Measurements from ENCODE around the gene PTPRA. TPM values are rescaled to one million over a fixed set of nuclear protein-coding genes. Genes with fewer than 3 reads are reported as not detected.
A peak's percentile ranks its signal among the peaks of the same experiment; 100 is the strongest.

PTPRA gene
- total and polyA plus RNA-seq, 9 of the 15 experiments (the other 6 are each of a cell fraction or from before 2014, with no cell fraction given) = 3.4 to 80.5 (median 28.0) TPM

- TF ChIP-seq PHF8 (IDR thresholded peaks at IDR 0.05; ENCODE audit: borderline replicate concordance, low read length) = 0 out of 2 replicates have a peak, but pooled peaks have one; percentile 19
- TF ChIP-seq LCOR (CRISPR knock-in tag; IDR thresholded peaks at IDR 0.05) = 0 out of 2 replicates have a peak, but pooled peaks have one; percentile 40
- peak; percentile 84 for TF ChIP-seq LEF1 (IDR thresholded peaks at IDR 0.05)
- peak; percentile 51 for TF ChIP-seq NFRKB (IDR thresholded peaks at IDR 0.05; ENCODE audit: low read depth)
- TF ChIP-seq SP1 (CRISPR knock-in tag; IDR thresholded peaks at IDR 0.05) = peak; percentile 59; the same call in 1 of the 2 replicates
- 0 out of 2 replicates have a peak, but pooled peaks have one; percentile 46 for TF ChIP-seq POLR2AphosphoS5 (IDR thresholded peaks at IDR 0.05; ENCODE audit: control insufficient read depth, insufficient read depth, low read depth, low read length)
- TF ChIP-seq MEIS2 (IDR thresholded peaks at IDR 0.05; ENCODE audit: partially characterized antibody) = peak; percentile 75
- TF ChIP-seq NFE2 (IDR thresholded peaks at IDR 0.05; ENCODE audit: low read depth) = peak; percentile 88
- no peak for TF ChIP-seq ZZZ3 (IDR thresholded peaks at IDR 0.05)
- 0 out of 2 replicates have a peak, but pooled peaks have one; percentile 12 for TF ChIP-seq TEAD4 (IDR thresholded peaks at IDR 0.05; ENCODE audit: low read length)
- TF ChIP-seq TEAD4 (CRISPR knock-in tag; IDR thresholded peaks at IDR 0.05; ENCODE audit: borderline replicate concordance) = no peak
- TF ChIP-seq TFAP4 (CRISPR knock-in tag; IDR thresholded peaks at IDR 0.05; ENCODE audit: borderline replicate concordance) = peak; percentile 92
- peak; percentile 93 for TF ChIP-seq C11orf30 (IDR thresholded peaks at IDR 0.05; ENCODE audit: low read depth)
- peak; percentile 48 for TF ChIP-seq BRD9 (IDR thresholded peaks at IDR 0.05; ENCODE audit: low read depth, partially characterized antibody)
- peak; percentile 62; the same call in 1 of the 2 replicates for TF ChIP-seq NKRF (IDR thresholded peaks at IDR 0.05; ENCODE audit: borderline replicate concordance)
- TF ChIP-seq DPF2 (IDR thresholded peaks at IDR 0.05) = peak; percentile 87
- peak; percentile 38; the same call in 1 of the 2 replicates for TF ChIP-seq MAFK (IDR thresholded peaks at IDR 0.05; ENCODE audit: low read length)
- TF ChIP-seq ZNF316 (IDR thresholded peaks at IDR 0.05) = peak; percentile 91
- no peak for TF ChIP-seq CLOCK (CRISPR knock-in tag; IDR thresholded peaks at IDR 0.05; ENCODE audit: borderline replicate concordance)
- TF ChIP-seq CTBP1 (IDR thresholded peaks at IDR 0.05; ENCODE audit: borderline replicate concordance) = peak; percentile 74; the same call in 1 of the 2 replicates
- TF ChIP-seq L3MBTL2 (IDR thresholded peaks at IDR 0.05) = peak; percentile 59
- peak; percentile 68 for TF ChIP-seq ADNP (tag; IDR thresholded peaks at IDR 0.05)
- peak; percentile 41; the same call in 1 of the 2 replicates for TF ChIP-seq SMAD4 (CRISPR knock-in tag; conservative IDR thresholded peaks at IDR 0.05)
- TF ChIP-seq NR2C2 (CRISPR knock-in tag; IDR thresholded peaks at IDR 0.05) = 0 out of 2 replicates have a peak, but pooled peaks have one; percentile 22
- TF ChIP-seq NR2C2 (tag; IDR thresholded peaks at IDR 0.05) = 0 out of 2 replicates have a peak, but pooled peaks have one; percentile 18
- TF ChIP-seq TRIM28 (IDR thresholded peaks at IDR 0.05) = 0 out of 2 replicates have a peak, but pooled peaks have one; percentile 58
These were observed 204.4 kb downstream of the PTPRA start (continued) for GRCh38 chr20:3077618-3078134.

Measured in K562 (cell line).